Measurements from ENCODE around the gene THOC3.
"Not testable (repeated sequence)": the region's sequence is repeated elsewhere in the genome, so short reads cannot be mapped to it uniquely, and the experiment has no call there.

THOC3 gene, protein sequence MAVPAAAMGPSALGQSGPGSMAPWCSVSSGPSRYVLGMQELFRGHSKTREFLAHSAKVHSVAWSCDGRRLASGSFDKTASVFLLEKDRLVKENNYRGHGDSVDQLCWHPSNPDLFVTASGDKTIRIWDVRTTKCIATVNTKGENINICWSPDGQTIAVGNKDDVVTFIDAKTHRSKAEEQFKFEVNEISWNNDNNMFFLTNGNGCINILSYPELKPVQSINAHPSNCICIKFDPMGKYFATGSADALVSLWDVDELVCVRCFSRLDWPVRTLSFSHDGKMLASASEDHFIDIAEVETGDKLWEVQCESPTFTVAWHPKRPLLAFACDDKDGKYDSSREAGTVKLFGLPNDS

DNA sequence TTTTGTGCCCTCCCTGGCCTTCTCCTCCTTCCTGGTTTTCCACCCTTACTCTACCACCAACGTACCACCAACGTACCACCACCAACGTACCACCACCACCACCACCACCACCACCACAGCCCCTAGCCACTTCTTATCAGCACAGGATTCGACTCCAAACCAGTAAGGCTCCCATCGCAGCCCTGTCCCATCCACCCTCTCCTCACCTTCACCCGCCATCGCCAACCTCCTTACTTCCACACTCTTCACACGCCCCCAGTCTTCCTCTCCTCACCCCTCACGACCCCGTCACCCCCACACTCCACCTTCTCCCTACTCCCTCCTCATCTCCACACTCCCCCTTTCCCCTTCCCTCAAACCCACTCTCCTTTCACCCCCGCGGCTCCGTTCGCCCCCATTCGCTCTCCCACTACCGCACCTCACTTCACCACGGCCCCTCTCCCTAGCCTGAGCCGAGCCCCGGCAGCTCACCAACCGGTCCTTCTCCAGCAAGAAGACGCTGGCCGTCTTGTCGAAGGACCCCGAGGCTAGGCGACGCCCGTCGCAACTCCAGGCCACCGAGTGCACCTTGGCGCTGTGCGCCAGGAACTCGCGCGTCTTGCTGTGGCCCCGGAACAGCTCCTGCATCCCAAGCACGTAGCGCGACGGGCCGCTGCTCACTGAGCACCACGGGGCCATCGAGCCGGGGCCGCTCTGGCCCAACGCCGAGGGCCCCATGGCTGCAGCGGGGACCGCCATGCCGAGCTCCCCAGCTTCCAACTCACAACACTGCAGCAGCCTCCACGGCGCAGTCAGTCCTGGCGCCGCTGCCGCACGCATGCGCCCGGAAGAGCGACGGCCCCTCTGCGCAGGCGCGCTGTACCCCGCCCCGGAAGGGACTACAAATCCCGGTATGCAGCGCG, at the start of gene THOC3:
Gene THOC3, minus strand, starts transcription at position 845 of the 902 bp plus-strand sequence. Its CDS starts 107 bp downstream, at position 738.
- not testable (repeated sequence) for H3K27me3 ChIP-seq (ENCODE audit: insufficient read depth, low read depth, severe bottlenecking); H3K9me3 ChIP-seq (ENCODE audit: severe bottlenecking); H3K36me3 ChIP-seq
- H3K27ac ChIP-seq, result peak within 1 kb of the TSS; percentile 58
- H3K4me3 ChIP-seq (ENCODE audit: low read depth, low read length), result peak within 1 kb of the TSS; percentile 44
- peak; percentile 61 for DNase-seq

DNA sequence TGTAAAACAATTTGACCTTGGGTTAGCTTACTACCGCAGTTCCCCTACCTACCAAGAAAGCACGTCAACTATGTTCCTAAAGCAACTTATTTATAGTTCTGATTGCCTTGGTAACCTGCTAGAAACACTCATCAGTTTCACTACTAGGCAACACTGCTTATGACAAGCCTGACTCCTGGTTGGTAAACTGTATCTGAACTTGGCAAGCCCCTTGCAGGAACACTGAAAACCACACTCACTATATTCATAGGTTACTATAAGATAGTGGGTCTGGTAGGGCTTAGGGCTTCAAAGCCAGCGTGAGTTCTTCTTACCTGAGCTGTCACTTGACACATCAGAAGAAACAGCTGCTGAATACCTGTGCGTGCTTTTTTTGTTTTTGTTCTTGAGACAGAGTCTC, 49.2 kb upstream of the THOC3 start:
- H3K9me3 ChIP-seq (ENCODE audit: severe bottlenecking); DNase-seq; H3K36me3 ChIP-seq: not testable (repeated sequence)

DNA sequence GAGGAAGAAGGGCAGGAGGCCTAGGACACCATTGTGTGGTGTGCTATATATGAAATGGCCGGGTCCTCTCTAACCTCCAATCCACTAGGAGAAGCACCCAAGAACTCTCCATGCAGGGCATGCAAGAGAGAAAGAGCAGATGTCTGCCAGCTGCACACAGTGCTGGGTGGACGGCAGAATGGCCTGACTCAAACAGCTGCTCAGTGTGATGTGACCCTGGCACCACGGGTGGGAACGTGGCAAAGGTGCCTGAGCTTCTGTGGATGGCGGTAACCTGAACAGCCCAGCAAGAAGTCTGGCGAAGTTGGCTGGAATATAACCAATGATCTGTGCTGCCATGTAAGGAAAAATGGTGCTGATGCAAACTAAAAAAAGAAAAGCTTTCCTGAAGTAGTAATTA, 46.2 kb upstream of the THOC3 start:
- DNase-seq; H3K27me3 ChIP-seq (ENCODE audit: insufficient read depth, low read depth, severe bottlenecking): not testable (repeated sequence)

More for the DNA sequence above, 49.2 kb upstream of the THOC3 start:
- H3K4me3 ChIP-seq (ENCODE audit: low read depth, low read length); H3K27ac ChIP-seq; H3K27me3 ChIP-seq (ENCODE audit: insufficient read depth, low read depth, severe bottlenecking): not testable (repeated sequence)

DNA sequence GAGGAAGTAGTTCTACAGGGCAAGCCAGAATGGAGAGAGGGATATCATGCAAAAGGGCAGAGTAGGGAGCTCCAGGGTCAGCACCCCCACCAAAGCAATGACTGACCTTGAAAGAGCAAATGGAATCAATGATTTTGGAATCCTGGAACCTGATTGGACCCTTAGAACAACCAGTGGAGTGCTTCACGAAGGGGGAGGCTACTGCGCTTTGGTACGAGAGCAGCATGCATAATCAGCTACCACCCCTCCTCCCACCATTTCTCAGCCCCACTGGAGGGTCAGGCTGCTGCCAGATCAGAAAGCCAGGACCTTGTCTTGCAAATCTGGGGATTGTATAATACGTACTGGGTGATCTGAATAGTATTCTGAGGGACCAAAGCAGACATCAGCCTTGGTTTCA, 43.0 kb upstream of the THOC3 start:
- H3K36me3 ChIP-seq; H3K27ac ChIP-seq; H3K9me3 ChIP-seq (ENCODE audit: severe bottlenecking); H3K27me3 ChIP-seq (ENCODE audit: insufficient read depth, low read depth, severe bottlenecking); H3K4me3 ChIP-seq (ENCODE audit: low read depth, low read length); DNase-seq: not testable (repeated sequence)

More for the DNA sequence above, 46.2 kb upstream of the THOC3 start:
- not testable (repeated sequence) for H3K4me3 ChIP-seq (ENCODE audit: low read depth, low read length); H3K9me3 ChIP-seq (ENCODE audit: severe bottlenecking); H3K27ac ChIP-seq; H3K36me3 ChIP-seq

DNA sequence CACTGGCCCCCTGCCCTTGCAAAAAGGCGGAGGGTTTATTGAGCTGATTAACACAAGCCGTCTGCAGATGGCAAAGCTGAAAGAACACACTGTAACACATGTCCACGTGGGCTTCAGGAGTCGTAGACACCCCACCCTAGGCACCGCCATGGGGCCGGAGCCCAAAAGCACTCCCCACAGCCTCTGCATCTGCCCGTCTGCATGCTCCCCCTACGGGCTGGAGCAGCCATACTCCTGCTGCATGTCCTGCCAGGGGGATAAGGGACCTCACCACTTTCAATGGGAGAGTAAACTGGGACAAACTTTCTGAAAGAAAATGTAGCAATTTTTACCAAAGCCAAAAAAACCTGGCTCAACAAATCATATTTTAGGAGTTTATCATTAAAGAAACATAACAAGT, 42.1 kb upstream of the THOC3 start:
- not testable (repeated sequence) for H3K4me3 ChIP-seq (ENCODE audit: low read depth, low read length); H3K36me3 ChIP-seq; H3K9me3 ChIP-seq (ENCODE audit: severe bottlenecking); H3K27me3 ChIP-seq (ENCODE audit: insufficient read depth, low read depth, severe bottlenecking); H3K27ac ChIP-seq
- DNase-seq, result peak; percentile 54
- TF ChIP-seq, protein P1, sequence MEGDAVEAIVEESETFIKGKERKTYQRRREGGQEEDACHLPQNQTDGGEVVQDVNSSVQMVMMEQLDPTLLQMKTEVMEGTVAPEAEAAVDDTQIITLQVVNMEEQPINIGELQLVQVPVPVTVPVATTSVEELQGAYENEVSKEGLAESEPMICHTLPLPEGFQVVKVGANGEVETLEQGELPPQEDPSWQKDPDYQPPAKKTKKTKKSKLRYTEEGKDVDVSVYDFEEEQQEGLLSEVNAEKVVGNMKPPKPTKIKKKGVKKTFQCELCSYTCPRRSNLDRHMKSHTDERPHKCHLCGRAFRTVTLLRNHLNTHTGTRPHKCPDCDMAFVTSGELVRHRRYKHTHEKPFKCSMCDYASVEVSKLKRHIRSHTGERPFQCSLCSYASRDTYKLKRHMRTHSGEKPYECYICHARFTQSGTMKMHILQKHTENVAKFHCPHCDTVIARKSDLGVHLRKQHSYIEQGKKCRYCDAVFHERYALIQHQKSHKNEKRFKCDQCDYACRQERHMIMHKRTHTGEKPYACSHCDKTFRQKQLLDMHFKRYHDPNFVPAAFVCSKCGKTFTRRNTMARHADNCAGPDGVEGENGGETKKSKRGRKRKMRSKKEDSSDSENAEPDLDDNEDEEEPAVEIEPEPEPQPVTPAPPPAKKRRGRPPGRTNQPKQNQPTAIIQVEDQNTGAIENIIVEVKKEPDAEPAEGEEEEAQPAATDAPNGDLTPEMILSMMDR (IDR thresholded peaks at IDR 0.05; ENCODE audit: low read depth, low read length), result peak; percentile 20; the same call in 1 of the 2 replicates

DNA sequence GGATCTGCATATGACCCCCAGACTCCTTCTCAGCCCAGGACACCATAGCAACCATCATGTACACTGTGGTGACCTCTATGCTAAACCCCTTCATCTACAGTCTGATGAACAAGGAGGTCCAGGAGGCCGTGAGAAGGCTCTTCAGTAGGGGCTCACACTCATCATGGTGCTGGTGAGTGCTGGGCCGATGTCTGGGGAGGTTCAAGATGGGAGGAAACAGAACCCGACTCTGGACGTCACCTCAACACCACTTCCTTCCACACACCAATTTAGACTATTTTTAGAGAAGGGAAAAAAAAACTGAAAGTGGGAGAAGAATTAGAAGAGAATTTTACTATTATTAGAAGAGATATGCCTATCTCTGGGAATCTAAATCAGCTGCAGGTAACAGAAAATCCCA, 39.1 kb upstream of the THOC3 start:
- not testable (repeated sequence) for DNase-seq; H3K36me3 ChIP-seq; H3K4me3 ChIP-seq (ENCODE audit: low read depth, low read length); H3K27me3 ChIP-seq (ENCODE audit: insufficient read depth, low read depth, severe bottlenecking); H3K27ac ChIP-seq; H3K9me3 ChIP-seq (ENCODE audit: severe bottlenecking)

DNA sequence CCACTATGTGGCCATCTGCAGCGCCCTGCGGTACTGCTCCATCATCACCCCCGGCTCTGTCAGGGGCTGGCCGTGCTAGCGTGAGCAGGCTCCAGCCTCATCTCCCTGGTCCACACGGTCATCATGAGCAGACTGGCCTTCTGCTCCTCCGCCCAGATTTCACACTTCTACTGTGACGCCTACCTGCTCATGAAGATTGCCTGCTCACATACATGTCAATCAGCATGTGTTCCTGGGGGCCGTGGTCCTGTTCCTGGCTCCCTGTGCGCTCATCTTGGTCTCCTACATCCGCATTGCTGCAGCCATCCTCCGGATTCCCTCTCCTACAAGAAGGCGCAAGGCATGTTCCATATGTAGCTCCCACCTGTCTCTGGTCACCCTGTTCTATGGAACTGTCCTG, 38.7 kb upstream of the THOC3 start:
- not testable (repeated sequence) for H3K27ac ChIP-seq; H3K4me3 ChIP-seq (ENCODE audit: low read depth, low read length); DNase-seq; H3K27me3 ChIP-seq (ENCODE audit: insufficient read depth, low read depth, severe bottlenecking); H3K9me3 ChIP-seq (ENCODE audit: severe bottlenecking); H3K36me3 ChIP-seq

DNA sequence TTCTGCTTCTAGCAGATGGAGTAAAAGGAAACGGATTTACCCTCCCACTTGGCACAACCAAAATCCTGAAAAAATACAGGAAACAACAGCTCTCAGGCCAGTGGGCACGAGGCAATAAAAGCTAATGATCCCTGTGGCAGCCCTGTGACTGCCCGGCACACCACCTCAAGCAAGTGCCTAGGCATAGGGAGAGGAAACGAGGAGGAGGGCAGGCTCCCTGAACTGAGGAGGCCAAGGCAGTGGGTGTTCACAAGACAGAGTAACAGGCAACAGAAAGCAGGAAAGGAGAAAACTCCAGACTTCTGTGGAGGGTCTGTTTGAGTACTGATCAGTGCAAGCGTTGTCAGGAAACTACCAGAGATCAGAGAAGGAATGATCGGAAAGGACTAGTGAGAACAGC, 29.9 kb upstream of the THOC3 start:
- not testable (repeated sequence) for H3K9me3 ChIP-seq (ENCODE audit: severe bottlenecking); H3K4me3 ChIP-seq (ENCODE audit: low read depth, low read length); H3K27me3 ChIP-seq (ENCODE audit: insufficient read depth, low read depth, severe bottlenecking); DNase-seq; H3K27ac ChIP-seq; H3K36me3 ChIP-seq

DNA sequence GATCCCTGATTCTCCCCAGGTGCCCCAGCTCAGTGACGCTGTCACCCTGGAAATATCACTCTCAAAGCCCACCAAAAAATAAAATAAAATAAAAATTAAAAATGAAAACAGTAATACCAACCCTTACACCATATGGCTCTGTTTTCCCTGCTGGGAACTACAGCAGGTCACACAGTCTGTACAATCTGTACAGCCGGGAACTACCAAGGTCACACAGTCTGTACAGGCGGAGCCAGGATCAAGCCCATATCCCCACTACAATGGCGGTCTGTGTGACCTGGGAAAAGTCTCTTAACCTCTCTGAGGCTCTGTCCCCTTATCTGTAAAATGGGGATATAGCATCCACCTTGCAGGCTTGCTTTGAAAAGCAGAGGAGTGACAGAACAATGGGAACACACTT, 29.4 kb upstream of the THOC3 start:
- not testable (repeated sequence) for H3K27me3 ChIP-seq (ENCODE audit: insufficient read depth, low read depth, severe bottlenecking); H3K36me3 ChIP-seq; DNase-seq

DNA sequence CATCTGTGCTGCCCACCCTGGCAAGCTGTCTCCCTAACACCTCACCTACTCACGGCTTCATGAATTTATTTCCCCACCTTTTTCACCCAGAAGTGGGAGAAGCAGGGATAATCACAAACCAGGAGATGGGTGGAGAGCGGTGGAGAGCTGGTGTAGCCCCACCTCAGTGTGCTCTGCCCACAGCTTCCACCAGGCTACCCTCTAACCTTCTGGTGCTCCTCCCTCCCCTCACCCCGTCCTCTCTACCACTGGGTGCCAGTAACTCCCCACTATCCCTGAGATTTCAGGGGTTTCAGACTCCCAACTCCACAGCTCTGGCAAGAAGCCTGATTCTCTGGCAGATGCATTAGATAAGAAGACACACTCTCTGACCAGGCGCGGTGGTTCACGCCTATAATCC, 28.7 kb upstream of the THOC3 start:
- not testable (repeated sequence) for H3K27me3 ChIP-seq (ENCODE audit: insufficient read depth, low read depth, severe bottlenecking); DNase-seq; H3K36me3 ChIP-seq; H3K27ac ChIP-seq; H3K4me3 ChIP-seq (ENCODE audit: low read depth, low read length); H3K9me3 ChIP-seq (ENCODE audit: severe bottlenecking)

More for the DNA sequence above, 29.4 kb upstream of the THOC3 start:
- not testable (repeated sequence) for H3K9me3 ChIP-seq (ENCODE audit: severe bottlenecking); H3K4me3 ChIP-seq (ENCODE audit: low read depth, low read length); H3K27ac ChIP-seq

DNA sequence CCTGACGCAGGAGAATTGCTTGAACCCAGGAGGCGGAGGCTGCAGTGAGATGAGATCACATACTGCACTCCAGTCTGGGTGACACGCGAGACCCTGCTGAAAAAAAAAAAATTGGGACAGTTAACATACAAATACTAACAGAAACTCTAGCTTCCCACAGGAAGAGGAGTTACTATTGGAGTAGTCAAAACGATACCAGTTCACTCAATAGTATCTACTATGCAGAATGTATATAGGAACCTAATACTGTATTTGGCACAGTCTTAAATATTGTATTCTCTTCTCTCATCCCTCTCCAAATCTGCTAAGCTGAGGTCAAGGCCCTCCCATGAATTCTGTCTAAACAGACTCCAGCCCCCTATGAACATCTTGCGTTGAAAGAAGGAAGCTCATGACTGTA, 27.4 kb upstream of the THOC3 start:
- not testable (repeated sequence) for H3K36me3 ChIP-seq; DNase-seq; H3K4me3 ChIP-seq (ENCODE audit: low read depth, low read length); H3K9me3 ChIP-seq (ENCODE audit: severe bottlenecking); H3K27me3 ChIP-seq (ENCODE audit: insufficient read depth, low read depth, severe bottlenecking); H3K27ac ChIP-seq

DNA sequence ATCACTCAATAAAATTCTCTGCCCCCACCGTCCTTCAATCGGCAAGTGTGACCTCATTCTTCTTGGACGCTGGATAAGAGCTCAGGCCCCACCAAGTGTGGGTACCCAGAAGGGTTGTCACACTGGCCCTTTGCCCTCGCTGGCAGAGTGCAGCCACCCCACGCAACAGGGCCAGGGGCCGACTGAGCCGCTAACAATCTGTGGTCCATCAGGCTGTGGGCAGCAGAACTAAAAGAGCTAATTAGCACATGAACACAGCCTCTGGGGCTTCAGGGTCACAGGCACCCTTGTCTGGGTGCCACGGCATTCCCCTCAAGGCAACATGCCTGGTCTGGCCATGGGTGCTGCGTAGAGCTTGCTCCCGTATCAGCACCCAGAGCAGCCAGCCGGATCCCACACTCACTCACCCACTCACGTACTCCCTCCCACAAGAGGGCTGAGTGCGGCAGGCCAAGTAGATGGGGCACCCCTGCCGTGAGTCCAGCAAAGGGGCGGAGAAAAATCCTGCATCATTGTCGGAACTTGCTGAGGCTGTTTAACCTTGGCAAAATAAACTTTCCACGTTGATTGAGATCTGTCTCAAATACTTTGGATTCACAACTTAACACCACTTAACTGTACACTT, 11.4 kb upstream of the THOC3 start:
- H3K27me3 ChIP-seq (ENCODE audit: insufficient read depth, low read depth, severe bottlenecking); H3K36me3 ChIP-seq; H3K4me3 ChIP-seq (ENCODE audit: low read depth, low read length); DNase-seq; H3K27ac ChIP-seq; H3K9me3 ChIP-seq (ENCODE audit: severe bottlenecking): not testable (repeated sequence)

DNA sequence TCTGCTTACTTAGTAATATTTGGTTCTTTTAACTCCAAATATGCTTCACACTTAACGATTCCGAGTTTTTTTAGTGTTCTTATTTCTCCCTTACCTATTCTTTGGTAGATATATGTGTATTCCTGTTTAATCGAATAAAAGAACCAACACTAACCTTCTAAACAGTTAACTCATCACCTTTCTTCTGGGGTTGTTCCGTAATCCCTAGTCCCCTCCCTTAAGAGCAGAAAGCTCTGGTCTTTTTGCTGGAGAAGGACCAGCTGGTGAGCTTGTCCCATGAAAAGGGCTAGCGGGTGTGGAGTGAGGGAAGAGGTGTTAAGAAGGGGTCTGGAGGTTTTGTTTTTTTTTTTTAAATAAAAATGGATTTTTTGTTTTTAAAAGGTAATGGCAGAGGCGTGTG, 266 bp upstream of the THOC3 start:
- DNase-seq; H3K36me3 ChIP-seq; H3K27ac ChIP-seq; H3K27me3 ChIP-seq (ENCODE audit: insufficient read depth, low read depth, severe bottlenecking); H3K9me3 ChIP-seq (ENCODE audit: severe bottlenecking): not testable (repeated sequence)
- H3K4me3 ChIP-seq (ENCODE audit: low read depth, low read length), result peak overlapping the region; percentile 44
